ENCODE measurements around the gene TAF9B. TPM values are rescaled to one million over a fixed set of nuclear protein-coding genes. Genes with fewer than 3 reads are reported as not detected.

TAF9B gene
- total and polyA plus RNA-seq, 2 donors (not counting 3 experiments of a cell fraction or from before 2014, with no cell fraction given), result 16.0 to 25.9 TPM

DNA sequence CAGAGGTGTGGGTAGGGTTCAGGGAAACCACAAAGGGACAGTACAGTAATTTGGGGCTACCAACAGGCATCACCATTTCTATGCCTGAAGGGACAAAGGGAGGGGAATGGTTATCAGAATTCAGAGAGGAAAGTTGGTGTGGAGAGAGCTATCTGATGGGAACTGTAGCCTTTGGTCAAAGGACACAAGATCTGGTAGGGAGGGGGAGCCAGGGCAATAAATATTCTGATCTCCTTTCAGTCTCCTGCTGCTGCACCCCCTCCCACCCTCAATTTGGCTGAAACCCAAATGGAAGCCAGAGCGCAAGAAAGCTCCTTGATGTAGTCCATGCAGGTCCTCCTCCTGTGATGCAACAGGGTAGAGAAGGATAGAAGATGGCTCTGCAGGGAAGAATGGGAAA is 20.8 kb downstream of the TAF9B start:
- TF ChIP-seq EZH2 (IDR thresholded peaks at IDR 0.05; ENCODE audit: borderline replicate concordance, low read depth, low read length, severe bottlenecking), result no peak
- no peak for TF ChIP-seq POLR2AphosphoS5 (IDR thresholded peaks at IDR 0.05; ENCODE audit: insufficient read depth, low read depth, low read length)
- TF ChIP-seq, protein P1, sequence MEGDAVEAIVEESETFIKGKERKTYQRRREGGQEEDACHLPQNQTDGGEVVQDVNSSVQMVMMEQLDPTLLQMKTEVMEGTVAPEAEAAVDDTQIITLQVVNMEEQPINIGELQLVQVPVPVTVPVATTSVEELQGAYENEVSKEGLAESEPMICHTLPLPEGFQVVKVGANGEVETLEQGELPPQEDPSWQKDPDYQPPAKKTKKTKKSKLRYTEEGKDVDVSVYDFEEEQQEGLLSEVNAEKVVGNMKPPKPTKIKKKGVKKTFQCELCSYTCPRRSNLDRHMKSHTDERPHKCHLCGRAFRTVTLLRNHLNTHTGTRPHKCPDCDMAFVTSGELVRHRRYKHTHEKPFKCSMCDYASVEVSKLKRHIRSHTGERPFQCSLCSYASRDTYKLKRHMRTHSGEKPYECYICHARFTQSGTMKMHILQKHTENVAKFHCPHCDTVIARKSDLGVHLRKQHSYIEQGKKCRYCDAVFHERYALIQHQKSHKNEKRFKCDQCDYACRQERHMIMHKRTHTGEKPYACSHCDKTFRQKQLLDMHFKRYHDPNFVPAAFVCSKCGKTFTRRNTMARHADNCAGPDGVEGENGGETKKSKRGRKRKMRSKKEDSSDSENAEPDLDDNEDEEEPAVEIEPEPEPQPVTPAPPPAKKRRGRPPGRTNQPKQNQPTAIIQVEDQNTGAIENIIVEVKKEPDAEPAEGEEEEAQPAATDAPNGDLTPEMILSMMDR (IDR thresholded peaks at IDR 0.05; ENCODE audit: extremely low read depth in 1 of 2, insufficient read depth in 1 of 2, low read depth in 1 of 2, low read length in 2 of 2), result no peak
- no peak for TF ChIP-seq MYC (IDR thresholded peaks at IDR 0.05; ENCODE audit: low read depth, low read length)
- TF ChIP-seq JUN (IDR thresholded peaks at IDR 0.05; ENCODE audit: borderline replicate concordance, insufficient read depth, insufficient read length, low read depth), result no peak
- TF ChIP-seq, protein P2, sequence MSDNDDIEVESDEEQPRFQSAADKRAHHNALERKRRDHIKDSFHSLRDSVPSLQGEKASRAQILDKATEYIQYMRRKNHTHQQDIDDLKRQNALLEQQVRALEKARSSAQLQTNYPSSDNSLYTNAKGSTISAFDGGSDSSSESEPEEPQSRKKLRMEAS (IDR thresholded peaks at IDR 0.05; ENCODE audit: insufficient read depth, insufficient read length), result no peak
- TF ChIP-seq GATA2 (IDR thresholded peaks at IDR 0.05; ENCODE audit: insufficient read depth, insufficient read length, low read depth, low read length), result no peak
- no peak for TF ChIP-seq FOS (IDR thresholded peaks at IDR 0.05; ENCODE audit: borderline replicate concordance, insufficient read depth, low read length)
- no peak for TF ChIP-seq POLR2A (IDR thresholded peaks at IDR 0.05; ENCODE audit: low read depth, low read length)
- Histone ChIP-seq H4K20me1 (replicated peaks; ENCODE audit: control insufficient read depth, extremely low read depth, insufficient read depth, low read length) (no peaks in the 10 kb centered on the region), H3K4me3 (replicated peaks in 1 of 3; ENCODE audit: insufficient read depth in 1 of 3, low read depth in 1 of 3, low read length in 3 of 3) (no peak overlapping the region), H3K9me3 (replicated peaks; ENCODE audit: control insufficient read depth, insufficient read depth, low read length) (no peaks in the 10 kb centered on the region), H3K79me2 (ENCODE audit: control insufficient read depth, insufficient read depth, low read length) (peaks cover 65% of the 10 kb centered on the region), H3K9ac (replicated peaks; ENCODE audit: extremely low read depth, insufficient read depth, low read length) (no peak overlapping the region), H3K27ac (ENCODE audit: insufficient read depth, low read depth, low read length) (no peak overlapping the region), H3K9me1 (replicated peaks; ENCODE audit: control insufficient read depth, extremely low read depth, insufficient read depth, low read length) (no peaks in the 10 kb centered on the region), H3K4me1 (ENCODE audit: control insufficient read depth, extremely low read depth, insufficient read depth, low read length) (peaks cover 7% of the 10 kb centered on the region), H3K4me2 (ENCODE audit: insufficient read depth, low read length) (no peak overlapping the region), H2AFZ (ENCODE audit: low read depth, low read length) (no peak overlapping the region), H3K27me3 (ENCODE audit: control insufficient read depth in 2 of 2, insufficient read depth in 2 of 2, low read length in 2 of 2) (no peaks in the 10 kb centered on the region), H3K36me3 (ENCODE audit: control insufficient read depth in 2 of 2, extremely low read depth in 1 of 2, insufficient read depth in 2 of 2, low read length in 2 of 2) (peaks cover 9 to 12% of the 10 kb centered on the region in 2 experiments)
- ChIA-PET CTCF (interaction anchor here (2.0 kb wide), 1 partner anchor 10 kb away, joined by 5 read pairs; no protein-coding TSS in a partner anchor), POLR2A (no interaction called here)
- intact Hi-C loops (cut with micrococcal nuclease) (no loop called here), dilution Hi-C loops (cut with MboI; ENCODE audit: extremely low pct_ligation_motif_present, low sequenced_read_pairs) (no loop called here)
- DNase-seq (ENCODE audit: low read depth, low spot score) (no peak), FAIRE-seq (no peak)
- BruUV-seq (replicated peaks), result no TSS peak

Data from endothelial cell of umbilical vein (primary cell).